IMR-90 (cell line): ENCODE results near the gene ADGRF4. TPM values are rescaled to one million over a fixed set of nuclear protein-coding genes. Genes with fewer than 3 reads are reported as not detected.

Experiments used
- ATAC-seq: fragments of 200-7000 bp; cut with Tn5 transposase; 2 replicates; pipeline ENCODE4 v1.9.1; 2020; ENCODE audit warnings: low read depth, mild to moderate bottlenecking, moderate library complexity
- BruUV-seq: library from RNA; stranded (reverse); fragments of 400-500 nt; replicated peaks from 2 replicates; lab custom pipeline; 2021; lab: Mats Ljungman, UMichigan
- CTCF ChIA-PET: fragments of 300-600 bp; formaldehyde crosslinking; extraction: SDS; loops from one replicate; lab custom pipeline; 2021; ENCODE audit warnings: antibody characterized with exemption; lab: Yijun Ruan, JAX
- POLR2A ChIA-PET: fragments of 300-600 bp; sonication (Branson Sonifier 250); formaldehyde crosslinking; loops from one replicate; lab custom pipeline; 2022; ENCODE audit warnings: antibody characterized with exemption; ENCODE audit not compliant: unreplicated experiment; lab: Charles Lee
- DNase-seq: peaks from one replicate; pipeline ENCODE4 v3.0.0; 2013
- H2AFZ ChIP-seq: replicated peaks from 2 replicates; pipeline ENCODE3; 2013; ENCODE audit warnings: low read length, mild to moderate bottlenecking; ENCODE audit not compliant: poor library complexity
- H2AK5ac ChIP-seq: 2 replicates; pipeline ENCODE4 v1.6.1; 2013; ENCODE audit warnings: low read depth, low read length, inconsistent platforms
- H2AK9ac ChIP-seq: replicated peaks from 2 replicates; pipeline ENCODE3; 2013; ENCODE audit warnings: mild to moderate bottlenecking, low read depth, low read length, moderate library complexity; ENCODE audit not compliant: poor library complexity
- H2BK120ac ChIP-seq: 2 replicates; pipeline ENCODE4 v1.6.1; 2013; ENCODE audit warnings: low read depth, low read length, inconsistent platforms
- H2BK15ac ChIP-seq: 3 replicates; pipeline ENCODE4 v1.6.1; 2013; ENCODE audit warnings: low read depth, low read length, inconsistent platforms
- H2BK20ac ChIP-seq: 2 replicates; pipeline ENCODE4 v1.6.1; 2013; ENCODE audit warnings: low read depth, mild to moderate bottlenecking, inconsistent platforms, low read length, moderate library complexity
- H2BK5ac ChIP-seq: 2 replicates; pipeline ENCODE4 v1.6.1; 2013; ENCODE audit warnings: mild to moderate bottlenecking, low read depth, low read length, inconsistent platforms; ENCODE audit not compliant: poor library complexity, severe bottlenecking
- H3K14ac ChIP-seq: replicated peaks from 2 replicates; pipeline ENCODE4 v1.6.1; 2013; ENCODE audit warnings: low read depth, low read length, inconsistent platforms
- H3K18ac ChIP-seq: 2 replicates; pipeline ENCODE4 v1.6.1; 2013; ENCODE audit warnings: low read depth, low read length, control low read depth
- H3K23ac ChIP-seq: 2 replicates; pipeline ENCODE4 v1.6.1; 2013; ENCODE audit warnings: low read depth, low read length, inconsistent platforms
- H3K27ac ChIP-seq: 2 replicates; pipeline ENCODE4 v1.5.1; 2013; ENCODE audit warnings: mild to moderate bottlenecking, control low read depth, low read length; ENCODE audit not compliant: insufficient read depth
- H3K27me3 ChIP-seq: 2 replicates; pipeline ENCODE4 v1.6.1; 2013; ENCODE audit warnings: low read length; ENCODE audit not compliant: control insufficient read depth, insufficient read depth
- H3K36me3 ChIP-seq: 2 replicates; pipeline ENCODE4 v1.6.1; 2013; ENCODE audit warnings: low read length, mixed read lengths; ENCODE audit not compliant: control insufficient read depth, insufficient read depth
- H3K4ac ChIP-seq: 2 replicates; pipeline ENCODE4 v1.6.1; 2013; ENCODE audit warnings: low read depth, low read length, inconsistent platforms
- H3K4me1 ChIP-seq: 2 replicates; pipeline ENCODE4 v1.6.1; 2013; ENCODE audit warnings: low read length, mixed read lengths; ENCODE audit not compliant: control insufficient read depth, insufficient read depth
- H3K4me2 ChIP-seq: 2 replicates; pipeline ENCODE4 v1.6.1; 2013; ENCODE audit warnings: low read depth, mild to moderate bottlenecking, control low read depth, low read length, moderate library complexity
- H3K4me3 ChIP-seq: 2 replicates; pipeline ENCODE4 v1.5.1; 2013; ENCODE audit warnings: low read depth, mild to moderate bottlenecking, control low read depth, low read length, moderate library complexity; ENCODE audit not compliant: insufficient read depth
- H3K56ac ChIP-seq: 2 replicates; pipeline ENCODE4 v1.6.1; 2013; ENCODE audit warnings: low read length, inconsistent platforms; ENCODE audit not compliant: insufficient read depth; ENCODE audit errors: extremely low read depth
- H3K79me1 ChIP-seq, 2 experiments: 2 replicates each; pipeline ENCODE4 v1.6.1; 2013; ENCODE audit warnings: low read length in 2 of 2, inconsistent platforms in 1 of 2, low read depth in 1 of 2
- H3K9ac ChIP-seq: 2 replicates; pipeline ENCODE4 v1.6.1; 2013; ENCODE audit warnings: low read depth, low read length, control low read depth
- H3K9me1 ChIP-seq: 2 replicates; pipeline ENCODE4 v1.6.1; 2013; ENCODE audit warnings: low read length, inconsistent platforms; ENCODE audit not compliant: insufficient read depth
- H3K9me3 ChIP-seq: 2 replicates; pipeline ENCODE4 v1.6.1; 2013; ENCODE audit warnings: low read length; ENCODE audit not compliant: control insufficient read depth, insufficient read depth
- H4K20me1 ChIP-seq: 2 replicates; pipeline ENCODE4 v1.6.1; 2013; ENCODE audit warnings: low read length, inconsistent platforms; ENCODE audit not compliant: insufficient read depth
- H4K5ac ChIP-seq: 2 replicates; pipeline ENCODE4 v1.6.1; 2013; ENCODE audit warnings: mild to moderate bottlenecking, low read depth, low read length, control low read depth
- H4K8ac ChIP-seq, 2 experiments: 2 replicates each; pipeline ENCODE4 v1.6.1; 2013; ENCODE audit warnings: low read depth in 2 of 2, low read length in 2 of 2, control low read depth in 1 of 2, inconsistent platforms in 1 of 2
- H4K91ac ChIP-seq: 2 replicates; pipeline ENCODE4 v1.6.1; 2013; ENCODE audit warnings: low read depth, low read length, inconsistent platforms; ENCODE audit not compliant: insufficient read depth
- BHLHE40 ChIP-seq: fragments of 150-350 bp; IDR thresholded peaks from 2 replicates; pipeline ENCODE4 v1.6.1; 2016; ENCODE audit warnings: mild to moderate bottlenecking, low read depth, low read length
- CEBPB ChIP-seq: IDR thresholded peaks from 2 replicates; pipeline ENCODE4 v1.6.1; 2012; ENCODE audit warnings: low read depth, low read length, improper control_type of control experiment
- CHD1 ChIP-seq: IDR thresholded peaks from 2 replicates; pipeline ENCODE4 v1.6.1; 2012; ENCODE audit warnings: low read depth, low read length, improper control_type of control experiment
- FOS ChIP-seq: fragments of 150-350 bp; IDR thresholded peaks from 2 replicates; pipeline ENCODE4 v1.6.1; 2016; ENCODE audit warnings: low read depth, low read length
- MAFK ChIP-seq: IDR thresholded peaks from 2 replicates; pipeline ENCODE4 v1.6.1; 2012; ENCODE audit warnings: low read depth, low read length, improper control_type of control experiment
- MAZ ChIP-seq: IDR thresholded peaks from 2 replicates; pipeline ENCODE4 v1.6.1; 2012; ENCODE audit warnings: low read depth, mild to moderate bottlenecking, low read length, improper control_type of control experiment, moderate library complexity, borderline replicate concordance
- MXI1 ChIP-seq: IDR thresholded peaks from 2 replicates; pipeline ENCODE4 v1.6.1; 2012; ENCODE audit warnings: low read depth, mild to moderate bottlenecking, low read length, moderate library complexity, borderline replicate concordance
- NFE2L2 ChIP-seq: fragments of 150-350 bp; IDR thresholded peaks from 2 replicates; pipeline ENCODE4 v1.6.1; 2016; ENCODE audit warnings: low read depth, mild to moderate bottlenecking, low read length
- POLR2A ChIP-seq: IDR thresholded peaks from 2 replicates; pipeline ENCODE4 v1.6.1; 2012; ENCODE audit warnings: mild to moderate bottlenecking, low read depth, low read length
- RAD21 ChIP-seq: IDR thresholded peaks from 2 replicates; pipeline ENCODE4 v1.6.1; 2012; ENCODE audit warnings: low read length, improper control_type of control experiment
- RCOR1 ChIP-seq: IDR thresholded peaks from 2 replicates; pipeline ENCODE4 v1.6.1; 2012; ENCODE audit warnings: mild to moderate bottlenecking, low read length, improper control_type of control experiment; ENCODE audit not compliant: insufficient replicate concordance
- RFX5 ChIP-seq: IDR thresholded peaks from 2 replicates; pipeline ENCODE4 v1.8.0; 2012; ENCODE audit warnings: low read depth, mild to moderate bottlenecking, low read length, moderate library complexity
- SMC3 ChIP-seq: fragments of 150-350 bp; IDR thresholded peaks from 2 replicates; pipeline ENCODE4 v1.6.1; 2016; ENCODE audit warnings: low read depth, mild to moderate bottlenecking, antibody characterized with exemption, low read length, moderate library complexity
- dilution Hi-C: fragments of 300-500 bp; cut with HindIII; formaldehyde crosslinking; loops from one replicate; pipeline ENCODE4 v1.14.3; 2018; ENCODE audit warnings: low sequenced_read_pairs; ENCODE audit not compliant: unreplicated experiment
- in situ Hi-C: fragments of 300-500 bp; cut with MboI; formaldehyde crosslinking; loops from 3 replicates; pipeline ENCODE4 v1.14.3; 2019; ENCODE audit warnings: low sequenced_read_pairs, inconsistent platforms, mixed read lengths
- intact Hi-C: fragments of 100-400 bp; cut with micrococcal nuclease; formaldehyde crosslinking; loops from 2 replicates; pipeline ENCODE4 v1.10.0; 2022
- polyA plus RNA-seq, 3 experiments: library from polyadenylated mRNA; depleted of rRNA; stranded (reverse); fragments of >200 nt; gene quantifications; 2 replicates each; pipeline ENCODE4 v1.2.3, GENCODE V29; 2012; ENCODE audit warnings: low replicate concordance in 1 of 3
- total RNA-seq: library from RNA; depleted of rRNA; stranded (reverse); fragments of >200 nt; gene quantifications from 2 replicates; pipeline ENCODE4 v1.2.3, GENCODE V29; 2012
- TF ChIP-seq, protein P1 (sequence below): conservative IDR thresholded peaks from 2 replicates; pipeline ENCODE4 v1.5.1; 2012; ENCODE audit warnings: mild to moderate bottlenecking, low read depth, low read length, improper control_type of control experiment
- TF ChIP-seq, protein P2 (sequence below): fragments of 150-350 bp; IDR thresholded peaks from 2 replicates; pipeline ENCODE4 v1.6.1; 2016; ENCODE audit warnings: low read depth, mild to moderate bottlenecking, low read length, moderate library complexity, borderline replicate concordance
- TF ChIP-seq, protein P3 (sequence below): fragments of 150-350 bp; IDR thresholded peaks from 2 replicates; pipeline ENCODE4 v1.6.1; 2017; ENCODE audit warnings: mild to moderate bottlenecking, antibody characterized with exemption, low read length, low read depth

Gene ADGRF4
- total and polyA plus RNA-seq, 2 of the 4 experiments (the other 2 are of a cell fraction), result under 0.01 to 0.02 TPM

DNA sequence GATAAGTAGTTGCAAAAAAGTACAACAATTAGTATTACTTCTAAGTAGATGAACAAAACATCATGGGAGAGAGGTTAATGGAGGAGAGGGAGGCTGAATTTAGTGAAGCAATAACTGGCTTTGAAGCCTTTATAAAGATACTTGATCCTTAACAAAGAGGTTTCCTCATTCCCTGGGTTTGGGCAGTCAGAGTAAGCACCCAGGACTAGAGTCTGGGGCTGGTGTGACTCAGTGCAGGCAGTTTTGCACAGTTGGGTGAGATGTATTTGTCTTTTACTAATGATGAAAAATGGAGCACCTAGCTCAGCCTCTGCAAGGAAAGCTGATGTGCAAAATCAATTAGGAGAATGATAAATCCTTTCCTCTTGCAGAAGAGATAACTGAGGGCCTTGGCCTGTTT is 71.6 kb downstream of the ADGRF4 start:
- no peak overlapping the region for H2AK9ac ChIP-seq
- DNase-seq (no peak), ATAC-seq (no peak)
- no peak overlapping the region for H3K56ac ChIP-seq
- in situ Hi-C loops (loop anchor here (5.0 to 10.0 kb wide), 2 partner anchors 138 to 365 kb away; no protein-coding TSS in a partner anchor), dilution Hi-C loops (no loop called here), intact Hi-C loops (no loop called here)
- no peak overlapping the region for H3K23ac ChIP-seq
- no peaks in the 10 kb centered on the region for H3K36me3 ChIP-seq
- no peaks in the 10 kb centered on the region for H4K20me1 ChIP-seq
- no peak overlapping the region for H3K4ac ChIP-seq
- H3K27ac ChIP-seq, result no peak overlapping the region
- H3K27me3 ChIP-seq, result no peaks in the 10 kb centered on the region
- H4K8ac ChIP-seq, result no peak overlapping the region
- no peak overlapping the region for H2BK20ac ChIP-seq
- no peak for TF ChIP-seq MAZ
- TF ChIP-seq RCOR1, result no peak
- TF ChIP-seq MAFK, result no peak
- TF ChIP-seq, protein P1, sequence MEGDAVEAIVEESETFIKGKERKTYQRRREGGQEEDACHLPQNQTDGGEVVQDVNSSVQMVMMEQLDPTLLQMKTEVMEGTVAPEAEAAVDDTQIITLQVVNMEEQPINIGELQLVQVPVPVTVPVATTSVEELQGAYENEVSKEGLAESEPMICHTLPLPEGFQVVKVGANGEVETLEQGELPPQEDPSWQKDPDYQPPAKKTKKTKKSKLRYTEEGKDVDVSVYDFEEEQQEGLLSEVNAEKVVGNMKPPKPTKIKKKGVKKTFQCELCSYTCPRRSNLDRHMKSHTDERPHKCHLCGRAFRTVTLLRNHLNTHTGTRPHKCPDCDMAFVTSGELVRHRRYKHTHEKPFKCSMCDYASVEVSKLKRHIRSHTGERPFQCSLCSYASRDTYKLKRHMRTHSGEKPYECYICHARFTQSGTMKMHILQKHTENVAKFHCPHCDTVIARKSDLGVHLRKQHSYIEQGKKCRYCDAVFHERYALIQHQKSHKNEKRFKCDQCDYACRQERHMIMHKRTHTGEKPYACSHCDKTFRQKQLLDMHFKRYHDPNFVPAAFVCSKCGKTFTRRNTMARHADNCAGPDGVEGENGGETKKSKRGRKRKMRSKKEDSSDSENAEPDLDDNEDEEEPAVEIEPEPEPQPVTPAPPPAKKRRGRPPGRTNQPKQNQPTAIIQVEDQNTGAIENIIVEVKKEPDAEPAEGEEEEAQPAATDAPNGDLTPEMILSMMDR, result no peak
- TF ChIP-seq SMC3, result no peak
- no peak for TF ChIP-seq MXI1
- TF ChIP-seq, protein P2, sequence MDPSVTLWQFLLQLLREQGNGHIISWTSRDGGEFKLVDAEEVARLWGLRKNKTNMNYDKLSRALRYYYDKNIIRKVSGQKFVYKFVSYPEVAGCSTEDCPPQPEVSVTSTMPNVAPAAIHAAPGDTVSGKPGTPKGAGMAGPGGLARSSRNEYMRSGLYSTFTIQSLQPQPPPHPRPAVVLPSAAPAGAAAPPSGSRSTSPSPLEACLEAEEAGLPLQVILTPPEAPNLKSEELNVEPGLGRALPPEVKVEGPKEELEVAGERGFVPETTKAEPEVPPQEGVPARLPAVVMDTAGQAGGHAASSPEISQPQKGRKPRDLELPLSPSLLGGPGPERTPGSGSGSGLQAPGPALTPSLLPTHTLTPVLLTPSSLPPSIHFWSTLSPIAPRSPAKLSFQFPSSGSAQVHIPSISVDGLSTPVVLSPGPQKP, result no peak
- no peak for TF ChIP-seq CEBPB
- TF ChIP-seq CHD1, result no peak
- no peak for TF ChIP-seq RFX5
- no peak for TF ChIP-seq POLR2A
- no peak for TF ChIP-seq BHLHE40
- no peak for TF ChIP-seq NFE2L2
- no peak for TF ChIP-seq RAD21
- TF ChIP-seq, protein P3, sequence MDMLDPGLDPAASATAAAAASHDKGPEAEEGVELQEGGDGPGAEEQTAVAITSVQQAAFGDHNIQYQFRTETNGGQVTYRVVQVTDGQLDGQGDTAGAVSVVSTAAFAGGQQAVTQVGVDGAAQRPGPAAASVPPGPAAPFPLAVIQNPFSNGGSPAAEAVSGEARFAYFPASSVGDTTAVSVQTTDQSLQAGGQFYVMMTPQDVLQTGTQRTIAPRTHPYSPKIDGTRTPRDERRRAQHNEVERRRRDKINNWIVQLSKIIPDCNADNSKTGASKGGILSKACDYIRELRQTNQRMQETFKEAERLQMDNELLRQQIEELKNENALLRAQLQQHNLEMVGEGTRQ, result no peak
- TF ChIP-seq FOS, result no peak
- no peaks in the 10 kb centered on the region for H3K79me1 ChIP-seq
- ChIA-PET CTCF (no interaction called here), POLR2A (no interaction called here)
- H2BK5ac ChIP-seq, result no peak overlapping the region
- H3K14ac ChIP-seq, result no peak overlapping the region
- no TSS peak for BruUV-seq
- no peak overlapping the region for H4K91ac ChIP-seq
- H4K5ac ChIP-seq, result no peak overlapping the region
- H3K4me2 ChIP-seq, result no peak overlapping the region
- no peaks in the 10 kb centered on the region for H3K9me1 ChIP-seq
- H2AFZ ChIP-seq, result no peak overlapping the region
- no peak overlapping the region for H3K18ac ChIP-seq
- no peaks in the 10 kb centered on the region for H3K4me1 ChIP-seq
- H3K9ac ChIP-seq, result no peak overlapping the region
- H2BK15ac ChIP-seq, result no peak overlapping the region
- H3K4me3 ChIP-seq, result no peak overlapping the region
- no peak overlapping the region for H2AK5ac ChIP-seq
- H3K9me3 ChIP-seq, result no peaks in the 10 kb centered on the region
- H2BK120ac ChIP-seq, result no peak overlapping the region
